Uterus (tissue), 4 donors: ENCODE results near the gene SSH2. TPM values are rescaled to one million over a fixed set of nuclear protein-coding genes. Genes with fewer than 3 reads are reported as not detected.
A peak's percentile ranks its signal among the peaks of the same experiment; 100 is the strongest.

Experiments
- DNase-seq, 2 donors: peaks; one replicate each; pipeline ENCODE4 v3.0.0-alpha.2; 2019 to 2020
- H3K27ac ChIP-seq, 2 donors: fragments of 200-600 bp; sonication (generic); 1 replicate in 1 of 2; 2 replicates in 1 of 2; pipeline ENCODE4 v1.5.1; 2016 to 2018
- H3K27me3 ChIP-seq, 2 donors: fragments of 200-600 bp; sonication (generic); one replicate each; pipeline ENCODE4 v1.5.1; 2018 to 2019; ENCODE audit warnings: control low read depth in 1 of 2
- H3K36me3 ChIP-seq, 2 donors: fragments of 200-600 bp; sonication (generic); one replicate each; pipeline ENCODE4 v1.5.1; 2019; ENCODE audit warnings: control low read depth in 1 of 2
- H3K4me1 ChIP-seq, 2 donors: fragments of 200-600 bp; sonication (generic); one replicate each; pipeline ENCODE4 v1.5.1; 2018 to 2019; ENCODE audit warnings: control low read depth in 1 of 2
- H3K4me3 ChIP-seq, 2 donors: fragments of 200-600 bp; sonication (generic); 1 replicate in 1 of 2; 2 replicates in 1 of 2; pipeline ENCODE4 v1.5.1; 2018 to 2019; ENCODE audit warnings: mild to moderate bottlenecking in 1 of 2
- H3K9me3 ChIP-seq, 2 donors: fragments of 200-600 bp; sonication (generic); one replicate each; pipeline ENCODE4 v1.5.1; 2019; ENCODE audit warnings: control low read depth in 1 of 2
- CTCF ChIP-seq, 4 experiments: fragments of 200-600 bp in 2 of 4; fragments of 450-650 bp in 2 of 4; sonication (generic) in 2 of 4; IDR thresholded peaks; one replicate each; pipeline ENCODE4 v1.5.1; 2016 to 2019; ENCODE audit warnings: antibody characterized with exemption in 4 of 4, mild to moderate bottlenecking in 2 of 4, moderate library complexity in 1 of 4
- POLR2A ChIP-seq, 2 donors: fragments of 450-650 bp; IDR thresholded peaks; one replicate each; pipeline ENCODE4 v1.6.1; 2016; ENCODE audit warnings: antibody characterized with exemption in 2 of 2, mild to moderate bottlenecking in 1 of 2, moderate library complexity in 1 of 2
- intact Hi-C: fragments of 100-400 bp; cut with DNase I; formaldehyde crosslinking; loops from one replicate; pipeline ENCODE4 v1.15.1; 2023; ENCODE audit warnings: low total_unique reads
- total RNA-seq, 4 donors: library from RNA; depleted of rRNA in 3 of 4; stranded (reverse); fragments of >200 nt in 3 of 4; gene quantifications; one replicate each; pipeline versions ENCODE4 v1.1.0 to v1.2.4, GENCODE V29; 2014 to 2023
- donor health status: DM: yes; HTN: yes; CAD: no.

SSH2 gene
- total RNA-seq, 4 donors from 2014 or later = 6.9 to 36.9 (median 11.5) TPM

GRCh38 chr17:29764748-29765147 is 165.3 kb downstream of the SSH2 start:
- no peaks in the 10 kb centered on the region for H3K9me3 ChIP-seq
- H3K36me3 ChIP-seq = no peaks in the 10 kb centered on the region
- TF ChIP-seq POLR2A (IDR thresholded peaks at IDR 0.05) (no peak), CTCF (IDR thresholded peaks at IDR 0.05) (no peak)
- H3K27ac ChIP-seq = no peak overlapping the region
- H3K4me3 ChIP-seq = no peak overlapping the region
- H3K4me1 ChIP-seq = no peaks in the 10 kb centered on the region
- intact Hi-C loops = no loop called here
- no peaks in the 10 kb centered on the region for H3K27me3 ChIP-seq
- no peak for DNase-seq

GRCh38 chr17:29764217-29764616 is 165.8 kb downstream of the SSH2 start:
- no peaks in the 10 kb centered on the region for H3K4me1 ChIP-seq
- no peak for DNase-seq
- no peaks in the 10 kb centered on the region for H3K36me3 ChIP-seq
- intact Hi-C loops = no loop called here
- no peak overlapping the region for H3K4me3 ChIP-seq
- H3K27ac ChIP-seq = no peak overlapping the region
- TF ChIP-seq POLR2A (IDR thresholded peaks at IDR 0.05) (no peak), CTCF (IDR thresholded peaks at IDR 0.05) (no peak)
- H3K9me3 ChIP-seq = no peaks in the 10 kb centered on the region
- no peaks in the 10 kb centered on the region for H3K27me3 ChIP-seq

- H3K36me3 ChIP-seq = no peaks in the 10 kb centered on the region
- H3K9me3 ChIP-seq = no peaks in the 10 kb centered on the region
- H3K4me1 ChIP-seq = no peaks in the 10 kb centered on the region
- DNase-seq = no peak
- no peak overlapping the region for H3K4me3 ChIP-seq
- no peaks in the 10 kb centered on the region for H3K27me3 ChIP-seq
- intact Hi-C loops = no loop called here
- TF ChIP-seq POLR2A (IDR thresholded peaks at IDR 0.05) = no peak
- no peak for TF ChIP-seq CTCF (IDR thresholded peaks at IDR 0.05)
- H3K27ac ChIP-seq = no peak overlapping the region
These were observed 166.8 kb downstream of the SSH2 start for GRCh38 chr17:29763273-29763672.

GRCh38 chr17:29761040-29761761 is 168.8 kb downstream of the SSH2 start:
- H3K36me3 ChIP-seq = no peaks in the 10 kb centered on the region
- DNase-seq = peak; percentile 77 to 88
- TF ChIP-seq POLR2A (IDR thresholded peaks at IDR 0.05) (peak; percentile 41 to 64), CTCF (IDR thresholded peaks at IDR 0.05) (no peak)
- no peaks in the 10 kb centered on the region for H3K9me3 ChIP-seq
- peak overlapping the region; percentile 39 to 65 for H3K4me3 ChIP-seq
- peak overlapping the region; percentile 78 to 80 for H3K27ac ChIP-seq
- H3K27me3 ChIP-seq = no peaks in the 10 kb centered on the region
- H3K4me1 ChIP-seq = no peaks in the 10 kb centered on the region
- intact Hi-C loops = no loop called here

- Histone ChIP-seq H3K36me3 (no peaks in the 10 kb centered on the region), H3K9me3 (no peaks in the 10 kb centered on the region), H3K4me3 (peak overlapping the region; percentile 39 to 65), H3K27me3 (no peaks in the 10 kb centered on the region), H3K27ac (peak overlapping the region; percentile 78 to 80), H3K4me1 (no peaks in the 10 kb centered on the region)
- DNase-seq = no peak
- intact Hi-C loops = no loop called here
- TF ChIP-seq CTCF (IDR thresholded peaks at IDR 0.05) (no peak), POLR2A (IDR thresholded peaks at IDR 0.05) (no peak)
These were observed 169.6 kb downstream of the SSH2 start for GRCh38 chr17:29760279-29761039.
